Liver (tissue), 3 donors: Measurements from ENCODE around the gene MYF6.
A peak's percentile ranks its signal among the peaks of the same experiment; 100 is the strongest.

Source experiments
- JUND ChIP-seq, 2 donors: IDR thresholded peaks; 2 replicates each; pipeline ENCODE4 v1.6.1; 2016; ENCODE audit warnings: antibody characterized with exemption in 2 of 2
- RAD21 ChIP-seq, 2 donors: IDR thresholded peaks; 2 replicates each; pipeline ENCODE4 v1.6.1; 2016; ENCODE audit warnings: antibody characterized with exemption in 2 of 2, mild to moderate bottlenecking in 2 of 2
- YY1 ChIP-seq: IDR thresholded peaks from 2 replicates; pipeline ENCODE4 v1.6.1; 2016; ENCODE audit warnings: antibody characterized with exemption, mild to moderate bottlenecking
- TF ChIP-seq, protein P1 (sequence below): IDR thresholded peaks from 2 replicates; pipeline ENCODE4 v1.6.1; 2016; ENCODE audit warnings: antibody characterized with exemption
- TF ChIP-seq, protein P2 (sequence below): fragments of 150-350 bp; IDR thresholded peaks from 2 replicates; pipeline ENCODE4 v1.5.1; 2017; ENCODE audit warnings: improper control_type of control experiment, low read depth, low read length; ENCODE audit not compliant: missing input control
- TF ChIP-seq, protein P3 (sequence below): IDR thresholded peaks from 2 replicates; pipeline ENCODE4 v1.6.1; 2016; ENCODE audit warnings: antibody characterized with exemption, mild to moderate bottlenecking
- TF ChIP-seq, protein P4 (sequence below): IDR thresholded peaks from 2 replicates; pipeline ENCODE4 v1.6.1; 2016; ENCODE audit warnings: antibody characterized with exemption
- donor health status: healthy.
- donor health status: healthy.

DNA sequence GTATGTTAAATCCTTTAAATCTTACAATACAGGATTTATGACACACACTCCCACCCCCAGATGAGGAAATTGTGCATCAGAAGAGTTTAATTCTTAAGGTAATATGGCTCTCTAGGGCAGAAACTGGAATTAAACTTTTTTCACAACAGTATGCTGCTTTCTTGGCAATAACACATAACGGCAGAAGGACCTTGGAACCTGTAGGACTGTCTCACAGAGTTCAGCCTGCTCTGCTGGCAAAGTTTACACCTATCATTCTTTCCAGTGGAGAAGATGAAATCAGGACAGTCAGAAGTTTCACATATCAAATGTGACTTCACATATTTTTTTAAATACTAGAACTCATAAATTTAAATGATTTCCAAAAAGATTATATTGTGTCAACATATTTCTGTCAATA is 30.6 kb upstream of the MYF6 start:
- TF ChIP-seq, protein P1, sequence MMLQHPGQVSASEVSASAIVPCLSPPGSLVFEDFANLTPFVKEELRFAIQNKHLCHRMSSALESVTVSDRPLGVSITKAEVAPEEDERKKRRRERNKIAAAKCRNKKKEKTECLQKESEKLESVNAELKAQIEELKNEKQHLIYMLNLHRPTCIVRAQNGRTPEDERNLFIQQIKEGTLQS = no peak
- TF ChIP-seq RAD21 (IDR thresholded peaks at IDR 0.05) (peak; percentile 57 to 58), YY1 (peak; percentile 75), JUND (IDR thresholded peaks at IDR 0.05) (peak; percentile 55 to 94)
- TF ChIP-seq, protein P2, sequence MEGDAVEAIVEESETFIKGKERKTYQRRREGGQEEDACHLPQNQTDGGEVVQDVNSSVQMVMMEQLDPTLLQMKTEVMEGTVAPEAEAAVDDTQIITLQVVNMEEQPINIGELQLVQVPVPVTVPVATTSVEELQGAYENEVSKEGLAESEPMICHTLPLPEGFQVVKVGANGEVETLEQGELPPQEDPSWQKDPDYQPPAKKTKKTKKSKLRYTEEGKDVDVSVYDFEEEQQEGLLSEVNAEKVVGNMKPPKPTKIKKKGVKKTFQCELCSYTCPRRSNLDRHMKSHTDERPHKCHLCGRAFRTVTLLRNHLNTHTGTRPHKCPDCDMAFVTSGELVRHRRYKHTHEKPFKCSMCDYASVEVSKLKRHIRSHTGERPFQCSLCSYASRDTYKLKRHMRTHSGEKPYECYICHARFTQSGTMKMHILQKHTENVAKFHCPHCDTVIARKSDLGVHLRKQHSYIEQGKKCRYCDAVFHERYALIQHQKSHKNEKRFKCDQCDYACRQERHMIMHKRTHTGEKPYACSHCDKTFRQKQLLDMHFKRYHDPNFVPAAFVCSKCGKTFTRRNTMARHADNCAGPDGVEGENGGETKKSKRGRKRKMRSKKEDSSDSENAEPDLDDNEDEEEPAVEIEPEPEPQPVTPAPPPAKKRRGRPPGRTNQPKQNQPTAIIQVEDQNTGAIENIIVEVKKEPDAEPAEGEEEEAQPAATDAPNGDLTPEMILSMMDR = no peak
- TF ChIP-seq, protein P3, sequence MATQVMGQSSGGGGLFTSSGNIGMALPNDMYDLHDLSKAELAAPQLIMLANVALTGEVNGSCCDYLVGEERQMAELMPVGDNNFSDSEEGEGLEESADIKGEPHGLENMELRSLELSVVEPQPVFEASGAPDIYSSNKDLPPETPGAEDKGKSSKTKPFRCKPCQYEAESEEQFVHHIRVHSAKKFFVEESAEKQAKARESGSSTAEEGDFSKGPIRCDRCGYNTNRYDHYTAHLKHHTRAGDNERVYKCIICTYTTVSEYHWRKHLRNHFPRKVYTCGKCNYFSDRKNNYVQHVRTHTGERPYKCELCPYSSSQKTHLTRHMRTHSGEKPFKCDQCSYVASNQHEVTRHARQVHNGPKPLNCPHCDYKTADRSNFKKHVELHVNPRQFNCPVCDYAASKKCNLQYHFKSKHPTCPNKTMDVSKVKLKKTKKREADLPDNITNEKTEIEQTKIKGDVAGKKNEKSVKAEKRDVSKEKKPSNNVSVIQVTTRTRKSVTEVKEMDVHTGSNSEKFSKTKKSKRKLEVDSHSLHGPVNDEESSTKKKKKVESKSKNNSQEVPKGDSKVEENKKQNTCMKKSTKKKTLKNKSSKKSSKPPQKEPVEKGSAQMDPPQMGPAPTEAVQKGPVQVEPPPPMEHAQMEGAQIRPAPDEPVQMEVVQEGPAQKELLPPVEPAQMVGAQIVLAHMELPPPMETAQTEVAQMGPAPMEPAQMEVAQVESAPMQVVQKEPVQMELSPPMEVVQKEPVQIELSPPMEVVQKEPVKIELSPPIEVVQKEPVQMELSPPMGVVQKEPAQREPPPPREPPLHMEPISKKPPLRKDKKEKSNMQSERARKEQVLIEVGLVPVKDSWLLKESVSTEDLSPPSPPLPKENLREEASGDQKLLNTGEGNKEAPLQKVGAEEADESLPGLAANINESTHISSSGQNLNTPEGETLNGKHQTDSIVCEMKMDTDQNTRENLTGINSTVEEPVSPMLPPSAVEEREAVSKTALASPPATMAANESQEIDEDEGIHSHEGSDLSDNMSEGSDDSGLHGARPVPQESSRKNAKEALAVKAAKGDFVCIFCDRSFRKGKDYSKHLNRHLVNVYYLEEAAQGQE = peak; percentile 84
- TF ChIP-seq, protein P4, sequence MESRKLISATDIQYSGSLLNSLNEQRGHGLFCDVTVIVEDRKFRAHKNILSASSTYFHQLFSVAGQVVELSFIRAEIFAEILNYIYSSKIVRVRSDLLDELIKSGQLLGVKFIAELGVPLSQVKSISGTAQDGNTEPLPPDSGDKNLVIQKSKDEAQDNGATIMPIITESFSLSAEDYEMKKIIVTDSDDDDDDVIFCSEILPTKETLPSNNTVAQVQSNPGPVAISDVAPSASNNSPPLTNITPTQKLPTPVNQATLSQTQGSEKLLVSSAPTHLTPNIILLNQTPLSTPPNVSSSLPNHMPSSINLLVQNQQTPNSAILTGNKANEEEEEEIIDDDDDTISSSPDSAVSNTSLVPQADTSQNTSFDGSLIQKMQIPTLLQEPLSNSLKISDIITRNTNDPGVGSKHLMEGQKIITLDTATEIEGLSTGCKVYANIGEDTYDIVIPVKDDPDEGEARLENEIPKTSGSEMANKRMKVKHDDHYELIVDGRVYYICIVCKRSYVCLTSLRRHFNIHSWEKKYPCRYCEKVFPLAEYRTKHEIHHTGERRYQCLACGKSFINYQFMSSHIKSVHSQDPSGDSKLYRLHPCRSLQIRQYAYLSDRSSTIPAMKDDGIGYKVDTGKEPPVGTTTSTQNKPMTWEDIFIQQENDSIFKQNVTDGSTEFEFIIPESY = peak; percentile 35
